DMS53 treated with DMSO at 0.1 percent for 48 hours (cell line): ENCODE measurements around the gene HIF1A.

Experiments
- DNase-seq: peaks from one replicate; lab custom pipeline; 2025; ENCODE audit not compliant: unreplicated experiment; lab: John Stamatoyannopoulos, UW

HIF1A gene

DNA sequence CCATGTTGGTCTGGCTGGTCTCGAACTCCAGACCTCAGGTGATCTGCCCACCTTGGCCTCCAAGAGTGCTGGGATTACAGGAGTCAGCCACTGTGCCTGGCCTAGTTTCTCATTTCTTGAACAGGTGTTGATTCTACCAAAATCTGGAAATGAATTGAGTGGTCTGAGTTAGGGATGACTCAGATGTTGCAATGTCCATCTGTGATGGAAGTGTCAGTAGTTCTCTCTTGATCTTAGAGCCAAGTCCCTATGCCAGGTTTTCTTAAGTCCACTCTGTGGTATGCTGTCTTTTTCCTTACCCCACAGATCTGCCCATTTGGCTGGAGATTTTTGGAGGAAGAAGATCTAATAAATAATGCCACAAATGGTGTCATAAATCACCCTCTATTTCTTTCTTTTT is 79.5 kb downstream of the HIF1A start:
- no peak for DNase-seq

- no peak for DNase-seq
Observed at GRCh38 chr14:61780125-61780524, 84.8 kb downstream of the HIF1A start.

- no peak for DNase-seq
Observed at GRCh38 chr14:61797309-61797708, 102.0 kb downstream of the HIF1A start.
